OCI-LY7 (cell line): Measurements from ENCODE around the gene IGLL5. TPM values are rescaled to one million over a fixed set of nuclear protein-coding genes. Genes with fewer than 3 reads are reported as not detected.
A peak's percentile ranks its signal among the peaks of the same experiment; 100 is the strongest.

Experiments
- BruUV-seq: library from RNA; stranded (reverse); fragments of 400-500 nt; replicated peaks from 2 replicates; lab custom pipeline; 2021; lab: Mats Ljungman, UMichigan
- CTCF ChIA-PET: fragments of 300-600 bp; sonication (Branson Sonifier 250); formaldehyde crosslinking; loops from one replicate; lab custom pipeline; 2022; ENCODE audit warnings: antibody characterized with exemption; ENCODE audit not compliant: unreplicated experiment; lab: Charles Lee
- POLR2A ChIA-PET: fragments of 300-600 bp; sonication (Branson Sonifier 250); formaldehyde crosslinking; loops from one replicate; lab custom pipeline; 2022; ENCODE audit warnings: antibody characterized with exemption; lab: Charles Lee
- DNase-seq: peaks from one replicate; pipeline ENCODE4 v3.0.0-alpha.2; 2015; ENCODE audit warnings: low spot score
- H2AFZ ChIP-seq: fragments of 200-600 bp; sonication (generic), shearing (Covaris generic); 2 replicates; pipeline ENCODE4 v1.6.1; 2014; ENCODE audit warnings: mild to moderate bottlenecking, antibody characterized with exemption, low read length, moderate library complexity
- H3K27ac ChIP-seq: fragments of 200-600 bp; sonication (generic); 2 replicates; pipeline ENCODE4 v1.5.1; 2014; ENCODE audit warnings: mixed run types, low read depth, mild to moderate bottlenecking, moderate library complexity, low read length, inconsistent platforms; ENCODE audit not compliant: poor library complexity, severe bottlenecking
- H3K36me3 ChIP-seq: fragments of 200-600 bp; sonication (generic); 2 replicates; pipeline ENCODE4 v1.6.1; 2014; ENCODE audit warnings: mild to moderate bottlenecking, antibody characterized with exemption, low read length, moderate library complexity, mixed read lengths; ENCODE audit not compliant: insufficient read depth
- H3K4me1 ChIP-seq: fragments of 200-600 bp; sonication (generic); 2 replicates; pipeline ENCODE4 v1.5.1; 2014; ENCODE audit warnings: mild to moderate bottlenecking, low read length; ENCODE audit not compliant: insufficient read depth, poor library complexity, severe bottlenecking
- H3K4me2 ChIP-seq: fragments of 200-600 bp; sonication (generic); 2 replicates; pipeline ENCODE4 v1.6.1; 2014; ENCODE audit warnings: mild to moderate bottlenecking, low read length
- H3K4me3 ChIP-seq: fragments of 200-600 bp; sonication (generic); 2 replicates; pipeline ENCODE4 v1.5.1; 2014; ENCODE audit warnings: mild to moderate bottlenecking, low read depth, low read length; ENCODE audit not compliant: poor library complexity, severe bottlenecking
- H3K79me2 ChIP-seq: fragments of 200-600 bp; sonication (generic); 2 replicates; pipeline ENCODE4 v1.6.1; 2016; ENCODE audit warnings: low read depth, mild to moderate bottlenecking, low read length, moderate library complexity, mixed read lengths; ENCODE audit not compliant: insufficient read depth
- H3K9me2 ChIP-seq: fragments of 200-600 bp; sonication (generic); 2 replicates; pipeline ENCODE4 v1.6.1; 2016; ENCODE audit warnings: mild to moderate bottlenecking, low read length, mixed read lengths; ENCODE audit not compliant: insufficient read depth
- H3K9me3 ChIP-seq: fragments of 200-600 bp; sonication (generic); 2 replicates; pipeline ENCODE4 v1.6.1; 2014; ENCODE audit warnings: mild to moderate bottlenecking, mixed run types, low read length, mixed read lengths
- H4K20me1 ChIP-seq: fragments of 200-600 bp; sonication (generic); 2 replicates; pipeline ENCODE4 v1.6.1; 2014; ENCODE audit warnings: mild to moderate bottlenecking, antibody characterized with exemption, low read length, moderate library complexity, mixed read lengths; ENCODE audit not compliant: insufficient read depth
- CTCF ChIP-seq: fragments of 200-600 bp; sonication (generic); conservative IDR thresholded peaks from 2 replicates; pipeline ENCODE4 v1.5.1; 2014; ENCODE audit warnings: mild to moderate bottlenecking, antibody characterized with exemption, low read length, moderate library complexity, mixed read lengths
- EZH2phosphoT487 ChIP-seq: fragments of 200-600 bp; sonication (generic); IDR thresholded peaks from 2 replicates; pipeline ENCODE4 v1.6.1; 2018; ENCODE audit warnings: low read depth, borderline replicate concordance, mild to moderate bottlenecking, mixed run types, antibody characterized with exemption, low read length, moderate library complexity, mixed read lengths
- intact Hi-C: fragments of 100-400 bp; cut with micrococcal nuclease; formaldehyde crosslinking; loops from one replicate; pipeline ENCODE4 v1.10.0; 2022; ENCODE audit not compliant: unreplicated experiment
- total RNA-seq, 2 experiments: library from RNA; depleted of rRNA in 1 of 2; stranded (reverse); fragments of >200 nt in 1 of 2; shearing (Covaris generic) in 1 of 2; gene quantifications; 2 replicates each; pipeline ENCODE4 v1.2.3, GENCODE V29; 2014 to 2022

Gene IGLL5
- total RNA-seq, 2 experiments from 2014 or later = 219 to 364 TPM

GRCh38 chr22:22935546-22936157 lies 48.0 kb downstream of the IGLL5 start:
- no TSS peak for BruUV-seq
- H3K9me3 ChIP-seq = no peaks in the 10 kb centered on the region
- H3K36me3 ChIP-seq = no peaks in the 10 kb centered on the region
- POLR2A ChIA-PET = interaction anchor here (1.0 to 17.9 kb wide), 7 partner anchors 9 to 71 kb away, joined by 3 to 308 read pairs (median 7); partner anchors contain the start of gene IGLL5
- no peak overlapping the region for H2AFZ ChIP-seq
- TF ChIP-seq EZH2phosphoT487 (no peak), CTCF (peak; percentile 82)
- H3K27ac ChIP-seq = peak overlapping the region; percentile 91
- peak; percentile 99 for DNase-seq
- no peaks in the 10 kb centered on the region for H4K20me1 ChIP-seq
- CTCF ChIA-PET = interaction anchor here (0.6 to 1.6 kb wide), 14 partner anchors 8 to 151 kb away, joined by 3 to 23 read pairs (median 3); no protein-coding TSS in a partner anchor
- intact Hi-C loops = loop anchor here (1.0 to 10.0 kb wide), 6 partner anchors 42 to 891 kb away; partner anchors contain the start of genes VPREB3 and ZNF70
- H3K4me1 ChIP-seq = peaks cover 98% of the 10 kb centered on the region
- H3K9me2 ChIP-seq = no peaks in the 10 kb centered on the region
- H3K4me2 ChIP-seq = peak overlapping the region; percentile 68
- H3K79me2 ChIP-seq = no peaks in the 10 kb centered on the region
- peak overlapping the region; percentile 14 for H3K4me3 ChIP-seq

DNA sequence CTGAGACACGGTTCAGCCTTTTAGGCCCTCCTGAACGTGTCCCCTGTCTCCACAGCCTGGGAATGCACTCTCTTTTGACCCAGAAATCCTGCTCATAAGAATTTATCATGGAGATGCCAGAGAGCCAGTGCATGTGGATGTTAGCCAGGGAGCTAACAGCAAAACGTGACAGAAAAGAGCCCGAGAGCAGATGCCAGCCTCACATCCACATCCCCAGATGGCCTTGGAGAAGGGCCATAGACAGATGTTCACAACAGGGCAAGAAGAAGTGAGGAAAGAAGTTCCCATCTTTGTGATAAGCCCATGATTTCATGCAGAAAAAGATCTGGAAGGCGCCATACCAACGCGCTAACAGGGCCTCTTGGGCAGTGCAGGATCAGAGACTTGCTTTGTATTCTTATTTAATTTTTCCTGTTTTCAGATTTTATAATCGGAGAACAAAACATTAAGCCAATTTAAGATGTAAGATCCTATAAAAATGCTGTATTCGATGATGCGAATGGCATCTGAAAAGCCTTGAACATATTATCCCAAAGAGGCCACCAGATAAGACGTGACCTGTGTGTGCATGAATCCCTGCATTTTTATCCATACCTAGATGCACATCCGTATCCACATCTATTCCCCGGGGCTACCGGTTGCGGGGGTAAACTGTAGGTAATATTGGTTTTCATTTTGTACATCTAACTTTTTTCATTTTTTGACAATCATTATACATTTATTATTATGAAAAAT lies 48.7 kb downstream of the IGLL5 start:
- intact Hi-C loops = loop anchor here (10.0 kb wide), 3 partner anchors 732 to 892 kb away; partner anchors contain the start of genes VPREB3 and ZNF70
- BruUV-seq = TSS peak; percentile 92
- TF ChIP-seq CTCF (no peak), EZH2phosphoT487 (no peak)
- Histone ChIP-seq H3K4me2 (peak overlapping the region; percentile 65), H3K9me3 (no peaks in the 10 kb centered on the region), H3K79me2 (no peaks in the 10 kb centered on the region), H3K4me1 (peaks cover 98% of the 10 kb centered on the region), H3K4me3 (peak overlapping the region; percentile 5), H3K36me3 (no peaks in the 10 kb centered on the region), H3K9me2 (no peaks in the 10 kb centered on the region), H2AFZ (no peak overlapping the region), H3K27ac (peak overlapping the region; percentile 72), H4K20me1 (no peaks in the 10 kb centered on the region)
- ChIA-PET CTCF (interaction anchor here (0.6 to 1.6 kb wide), 10 partner anchors 8 to 126 kb away, joined by 3 to 23 read pairs (median 4); no protein-coding TSS in a partner anchor), POLR2A (interaction anchor here (1.0 to 17.9 kb wide), 9 partner anchors 8 to 79 kb away, joined by 3 to 308 read pairs (median 6); partner anchors contain the start of gene IGLL5)
- no peak for DNase-seq
